MM.1S (cell line): ENCODE data around the gene CARD9.

Source experiments
- DNase-seq: peaks from one replicate; pipeline ENCODE4 v3.0.0-alpha.2; 2015
- H2AFZ ChIP-seq: fragments of 300-600 bp; sonication (generic); 2 replicates; pipeline ENCODE4 v1.6.0; 2016; ENCODE audit warnings: antibody characterized with exemption, low read length
- H3F3A ChIP-seq: fragments of 300-600 bp; sonication (generic); 2 replicates; pipeline ENCODE4 v1.6.1; 2016; ENCODE audit warnings: mild to moderate bottlenecking, antibody characterized with exemption, low read length, moderate library complexity, mixed read lengths; ENCODE audit not compliant: insufficient read depth
- H3K27ac ChIP-seq: fragments of 300-600 bp; sonication (generic); 2 replicates; pipeline ENCODE4 v1.5.1; 2016; ENCODE audit warnings: mild to moderate bottlenecking, low read length
- H3K27me3 ChIP-seq: fragments of 300-600 bp; sonication (generic); replicated peaks from 2 replicates; pipeline ENCODE4 v1.6.0; 2016; ENCODE audit warnings: low read length; ENCODE audit not compliant: insufficient read depth
- H3K36me3 ChIP-seq: fragments of 300-600 bp; sonication (generic); replicated peaks from 2 replicates; pipeline ENCODE4 v1.6.1; 2016; ENCODE audit warnings: mild to moderate bottlenecking, low read length, mixed read lengths; ENCODE audit not compliant: insufficient read depth
- H3K4me1 ChIP-seq: fragments of 300-600 bp; sonication (generic); 2 replicates; pipeline ENCODE4 v1.6.1; 2016; ENCODE audit warnings: low read length, mixed read lengths
- H3K4me2 ChIP-seq: fragments of 300-600 bp; sonication (generic); 2 replicates; pipeline ENCODE4 v1.6.0; 2016; ENCODE audit warnings: low read depth, low read length
- H3K4me3 ChIP-seq: fragments of 300-600 bp; sonication (generic); 2 replicates; pipeline ENCODE4 v1.5.1; 2016; ENCODE audit warnings: low read length, mixed read lengths
- H3K79me2 ChIP-seq: fragments of 300-600 bp; sonication (generic); 2 replicates; pipeline ENCODE4 v1.6.1; 2016; ENCODE audit warnings: mixed run types, low read length, mixed read lengths
- H3K9ac ChIP-seq: fragments of 300-600 bp; sonication (generic); 2 replicates; pipeline ENCODE4 v1.6.1; 2016; ENCODE audit warnings: low read length, mixed read lengths
- H3K9me2 ChIP-seq: fragments of 300-600 bp; sonication (generic); replicated peaks from 2 replicates; pipeline ENCODE4 v1.6.1; 2016; ENCODE audit warnings: mild to moderate bottlenecking, low read length, mixed read lengths; ENCODE audit not compliant: insufficient read depth
- H3K9me3 ChIP-seq: fragments of 300-600 bp; sonication (generic); replicated peaks from 2 replicates; pipeline ENCODE4 v1.6.1; 2016; ENCODE audit warnings: mild to moderate bottlenecking, low read length, mixed read lengths; ENCODE audit not compliant: insufficient read depth
- H4K20me1 ChIP-seq: fragments of 300-600 bp; sonication (generic); 2 replicates; pipeline ENCODE4 v1.6.1; 2016; ENCODE audit warnings: mild to moderate bottlenecking, low read length, moderate library complexity, mixed read lengths; ENCODE audit not compliant: insufficient read depth
- CTCF ChIP-seq: fragments of 300-600 bp; sonication (generic); IDR thresholded peaks from 2 replicates; pipeline ENCODE4 v1.5.1; 2016; ENCODE audit warnings: antibody characterized with exemption, low read length, mixed read lengths
- EZH2 ChIP-seq: fragments of 300-600 bp; sonication (generic); optimal IDR thresholded peaks from 2 replicates; pipeline ENCODE3; 2017; ENCODE audit warnings: low read depth, mild to moderate bottlenecking, antibody characterized with exemption, low read length, mixed read lengths
- EZH2phosphoT487 ChIP-seq: fragments of 300-600 bp; sonication (generic); IDR thresholded peaks from 2 replicates; pipeline ENCODE4 v1.6.1; 2018; ENCODE audit warnings: antibody characterized with exemption, low read length

The CARD9 gene

DNA sequence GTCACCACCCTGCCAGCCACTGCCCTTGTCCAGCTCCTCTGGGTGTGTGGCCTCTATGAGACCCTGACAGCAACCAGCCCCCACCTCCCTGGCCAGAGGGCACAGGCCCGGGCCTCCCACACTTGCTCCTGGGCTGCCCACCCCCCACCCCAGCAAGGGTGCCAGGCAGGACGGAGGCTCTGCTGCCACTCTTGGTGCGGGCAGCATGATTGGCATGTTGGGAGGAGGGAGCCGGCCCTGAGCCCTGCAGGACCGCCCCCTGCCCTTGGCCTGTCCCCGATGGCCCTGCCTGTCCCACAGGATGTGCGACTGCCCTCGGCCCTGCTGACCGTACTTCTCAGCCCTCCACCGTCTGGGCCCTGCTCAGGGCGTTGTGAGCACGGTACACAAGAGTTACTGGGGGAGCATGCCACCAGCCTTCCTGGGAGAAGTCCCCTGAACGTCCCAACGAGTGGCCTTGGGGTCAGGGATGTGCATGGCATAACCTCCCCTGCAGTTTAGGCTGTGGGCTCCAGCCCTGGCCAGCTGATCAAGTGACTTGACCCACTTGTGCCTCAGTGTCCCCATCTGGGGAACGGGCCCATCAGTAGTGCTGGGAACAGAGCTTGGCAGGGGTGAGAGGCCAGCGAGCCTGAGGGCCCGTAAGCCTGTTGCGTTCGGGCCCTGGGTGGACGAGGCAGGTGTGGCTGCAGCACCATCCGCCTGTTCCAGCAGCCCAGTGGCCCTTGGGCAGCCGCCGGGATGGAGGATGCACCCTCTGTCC is 30.2 kb downstream of the CARD9 start:
- Histone ChIP-seq H3K4me2 (no peak overlapping the region), H4K20me1 (no peaks in the 10 kb centered on the region), H3K27me3 (peaks cover 94% of the 10 kb centered on the region), H3K36me3 (no peaks in the 10 kb centered on the region), H3K9me2 (no peaks in the 10 kb centered on the region), H3K9ac (no peak overlapping the region), H3K9me3 (no peaks in the 10 kb centered on the region), H3K79me2 (no peaks in the 10 kb centered on the region), H3K4me1 (no peaks in the 10 kb centered on the region), H3F3A (no peaks in the 10 kb centered on the region), H2AFZ (no peak overlapping the region), H3K27ac (no peak overlapping the region), H3K4me3 (no peak overlapping the region)
- TF ChIP-seq CTCF (no peak), EZH2 (no peak), EZH2phosphoT487 (no peak)
- no peak for DNase-seq

DNA sequence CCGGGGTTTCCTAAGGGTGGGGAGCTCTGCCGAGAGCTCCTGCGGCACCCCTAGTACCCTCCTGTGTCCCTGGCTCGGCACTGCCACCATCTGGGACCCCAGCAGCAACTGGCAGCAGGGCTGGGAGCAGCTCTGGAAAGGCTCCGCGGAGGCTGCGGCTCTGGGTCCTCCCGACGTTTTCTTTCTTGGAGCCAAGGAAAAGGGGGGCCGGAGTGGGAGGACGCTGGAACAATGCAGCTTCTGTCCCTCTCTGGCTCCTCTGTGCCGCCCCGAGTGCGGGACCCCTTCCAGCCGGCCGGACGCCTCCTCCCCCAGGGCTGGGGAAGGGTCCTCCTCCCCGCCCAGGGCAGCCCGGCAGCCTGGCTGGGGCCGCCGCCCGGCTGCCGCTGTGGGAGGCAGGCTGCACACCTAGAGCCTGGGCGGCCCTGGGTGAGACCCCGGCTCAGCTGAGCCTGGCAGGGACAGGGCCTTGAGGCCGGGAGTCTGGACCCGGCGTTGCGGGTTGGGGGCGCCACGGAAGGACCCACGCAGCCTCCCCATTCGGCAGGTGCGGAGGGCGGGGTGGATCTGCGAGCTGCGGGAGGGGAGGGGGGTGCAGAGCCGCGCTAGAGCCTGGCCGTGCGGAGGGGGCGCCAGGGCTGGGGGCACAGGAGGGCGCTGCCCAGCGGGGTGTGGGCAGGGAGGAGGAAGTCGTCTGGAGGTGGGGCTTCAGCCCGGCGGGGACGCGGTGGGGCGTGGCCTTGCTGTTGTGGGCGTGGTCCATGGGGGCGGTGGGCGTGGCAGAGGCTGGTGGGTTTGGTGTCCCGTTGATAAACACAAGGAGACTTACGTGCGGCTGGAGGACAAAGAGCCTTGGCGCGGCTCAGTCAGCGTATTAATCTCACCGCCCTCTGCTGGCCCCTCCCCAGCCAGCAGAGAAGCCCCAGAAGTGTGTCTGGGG is 31.0 kb downstream of the CARD9 start:
- Histone ChIP-seq H3K79me2 (no peaks in the 10 kb centered on the region), H3K9ac (no peak overlapping the region), H3F3A (no peaks in the 10 kb centered on the region), H3K27me3 (peaks cover 94% of the 10 kb centered on the region), H3K4me1 (no peaks in the 10 kb centered on the region), H3K36me3 (no peaks in the 10 kb centered on the region), H3K4me3 (no peak overlapping the region), H3K9me3 (no peaks in the 10 kb centered on the region), H3K27ac (no peak overlapping the region), H2AFZ (no peak overlapping the region), H3K4me2 (no peak overlapping the region), H3K9me2 (no peaks in the 10 kb centered on the region), H4K20me1 (no peaks in the 10 kb centered on the region)
- DNase-seq: no peak
- TF ChIP-seq EZH2phosphoT487: no peak
- TF ChIP-seq EZH2: no peak
- no peak for TF ChIP-seq CTCF

DNA sequence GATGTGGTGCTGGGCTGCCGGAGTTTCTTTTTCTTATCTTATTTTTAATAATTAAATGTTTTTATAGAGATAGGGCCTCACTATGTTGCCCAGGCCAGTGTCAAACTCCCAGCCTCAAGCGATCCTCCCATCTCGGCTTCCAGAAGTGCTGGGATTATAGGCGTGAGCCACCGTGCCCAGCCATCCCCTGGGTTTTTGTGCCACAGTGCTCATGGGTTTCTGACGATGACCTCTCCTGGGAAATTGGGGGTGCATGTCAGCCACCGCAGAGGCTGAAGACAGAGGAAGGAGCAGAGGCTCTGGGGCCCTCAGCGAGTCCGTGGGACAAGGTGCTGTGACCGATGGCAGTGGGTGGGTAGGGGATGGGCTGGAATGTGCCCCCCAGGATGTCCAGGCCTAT is 31.7 kb downstream of the CARD9 start:
- H3K4me1 ChIP-seq: no peaks in the 10 kb centered on the region
- TF ChIP-seq EZH2 (no peak), CTCF (no peak), EZH2phosphoT487 (no peak)

More for the DNA sequence above, 31.7 kb downstream of the CARD9 start:
- H3K4me3 ChIP-seq: no peak overlapping the region
- H4K20me1 ChIP-seq: no peaks in the 10 kb centered on the region
- H3K27ac ChIP-seq: no peak overlapping the region
- no peaks in the 10 kb centered on the region for H3K79me2 ChIP-seq
- H3F3A ChIP-seq: no peaks in the 10 kb centered on the region
- no peaks in the 10 kb centered on the region for H3K36me3 ChIP-seq
- no peak for DNase-seq
- no peaks in the 10 kb centered on the region for H3K9me2 ChIP-seq
- peaks cover 94% of the 10 kb centered on the region for H3K27me3 ChIP-seq
- no peak overlapping the region for H3K9ac ChIP-seq
- H3K4me2 ChIP-seq: no peak overlapping the region
- H2AFZ ChIP-seq: no peak overlapping the region
- H3K9me3 ChIP-seq: no peaks in the 10 kb centered on the region
